ENCODE results near the gene PPFIA4.

GRCh38 chr1:203082231-203082505, 55.9 kb downstream of the PPFIA4 start:
- no peak for TF ChIP-seq CTCF (IDR thresholded peaks at IDR 0.05; ENCODE audit: low read depth, low read length)
- TF ChIP-seq EZH2phosphoT487 (IDR thresholded peaks at IDR 0.05; ENCODE audit: low read depth) = no peak

All from OCI-LY3 (cell line).